GM08714 (cell line): Measurements from ENCODE around the gene LST1.

Experiments
- H3K4me3 ChIP-seq: fragments of 200-500 bp; sonication (Bioruptor generic); 2 replicates; pipeline ENCODE4 v1.5.1; 2014; ENCODE audit warnings: mild to moderate bottlenecking, low read length, inconsistent platforms
- ZNF274 ChIP-seq: IDR thresholded peaks from 2 replicates; pipeline ENCODE4 v1.6.1; 2012; ENCODE audit warnings: mild to moderate bottlenecking, low read depth, low read length

LST1 gene

GRCh38 chr6:31614075-31614619 is 28.1 kb downstream of the LST1 start:
- no peak overlapping the region for H3K4me3 ChIP-seq
- no peak for TF ChIP-seq ZNF274

GRCh38 chr6:31614684-31615578 is 28.9 kb downstream of the LST1 start, which contains the start of gene AIF1:
Gene AIF1 (plus strand): TSS chr6:31615234. CDS start chr6:31615330, 96 bp downstream.
- TF ChIP-seq ZNF274: no peak
- H3K4me3 ChIP-seq: peak within 1 kb of the TSS; percentile 38; the same call in 1 of the 2 replicates

GRCh38 chr6:31615748-31616147 is 29.7 kb downstream of the LST1 start:
- no peak for TF ChIP-seq ZNF274
- H3K4me3 ChIP-seq: peak overlapping the region; percentile 38; the same call in 1 of the 2 replicates

- no peak for TF ChIP-seq ZNF274
- no peak overlapping the region for H3K4me3 ChIP-seq
These were observed 30.9 kb downstream of the LST1 start for GRCh38 chr6:31617010-31617409.

GRCh38 chr6:31619805-31620585 is 33.9 kb downstream of the LST1 start:
- TF ChIP-seq ZNF274: no peak
- peak overlapping the region; percentile 70 for H3K4me3 ChIP-seq

GRCh38 chr6:31620586-31621319 is 34.7 kb downstream of the LST1 start, which contains the start of gene PRRC2A:
Gene PRRC2A (plus strand): TSS chr6:31620715. CDS start chr6:31622790, 2,075 bp downstream.
- H3K4me3 ChIP-seq: peak within 1 kb of the TSS; percentile 99

GRCh38 chr6:31621320-31621939 is 35.4 kb downstream of the LST1 start:
- TF ChIP-seq ZNF274: no peak
- H3K4me3 ChIP-seq: peak overlapping the region; percentile 99

More at GRCh38 chr6:31620586-31621319, 34.7 kb downstream of the LST1 start, which contains the start of gene PRRC2A:
- TF ChIP-seq ZNF274: no peak

- no peak for TF ChIP-seq ZNF274
- peak overlapping the region; percentile 99 for H3K4me3 ChIP-seq
These were observed 35.9 kb downstream of the LST1 start for GRCh38 chr6:31621991-31622390.

GRCh38 chr6:31622684-31623091 is 36.6 kb downstream of the LST1 start:
- no peak for TF ChIP-seq ZNF274
- no peak overlapping the region; the same call in 1 of the 2 replicates for H3K4me3 ChIP-seq

GRCh38 chr6:31624070-31624469 is 38.0 kb downstream of the LST1 start:
- TF ChIP-seq ZNF274: no peak
- no peak overlapping the region for H3K4me3 ChIP-seq

- TF ChIP-seq ZNF274: no peak
- no peak overlapping the region for H3K4me3 ChIP-seq
These were observed 40.9 kb downstream of the LST1 start for GRCh38 chr6:31626952-31627351.

- no peak for TF ChIP-seq ZNF274
- H3K4me3 ChIP-seq: no peak overlapping the region
These were observed 41.7 kb downstream of the LST1 start for GRCh38 chr6:31627690-31628287.

- H3K4me3 ChIP-seq: no peak overlapping the region
These were observed 42.9 kb downstream of the LST1 start for GRCh38 chr6:31629014-31629413.

More at GRCh38 chr6:31629014-31629413, 42.9 kb downstream of the LST1 start:
- TF ChIP-seq ZNF274: no peak
